Mesothelial cell of epicardium (in vitro differentiated cells): ENCODE measurements around the gene MAT1A. TPM values are rescaled to one million over a fixed set of nuclear protein-coding genes. Genes with fewer than 3 reads are reported as not detected.
"Not testable (repeated sequence)": the region's sequence is repeated elsewhere in the genome, so short reads cannot be mapped to it uniquely, and the experiment has no call there.

Source experiments
- DNase-seq, 2 experiments: peaks; one replicate each; pipeline ENCODE4 v3.0.0; 2021; ENCODE audit warnings: low spot score in 2 of 2; ENCODE audit not compliant: unreplicated experiment in 2 of 2
- H3K27ac Mint-ChIP-seq: 2 replicates; pipeline ENCODE4 v1.8.0; 2021; ENCODE audit warnings: mixed read lengths
- H3K27me3 Mint-ChIP-seq: 2 replicates; pipeline ENCODE4 v1.8.0; 2021; ENCODE audit warnings: low read depth, mixed read lengths
- H3K36me3 Mint-ChIP-seq: 2 replicates; pipeline ENCODE4 v1.8.0; 2021; ENCODE audit warnings: mixed read lengths
- H3K4me1 Mint-ChIP-seq: 2 replicates; pipeline ENCODE4 v1.8.0; 2021; ENCODE audit warnings: mixed read lengths
- H3K4me3 Mint-ChIP-seq: 2 replicates; pipeline ENCODE4 v1.8.0; 2021; ENCODE audit warnings: mild to moderate bottlenecking, moderate library complexity, mixed read lengths
- H3K9me3 Mint-ChIP-seq: 2 replicates; pipeline ENCODE4 v1.8.0; 2021; ENCODE audit warnings: mixed read lengths
- total RNA-seq: library from RNA; stranded (reverse); gene quantifications from 3 replicates; pipeline ENCODE4 v1.2.1, GENCODE V29; 2021
- TF ChIP-seq, protein P1 (sequence below): fragments of 200-600 bp; sonication (generic); IDR thresholded peaks from one replicate; pipeline ENCODE4 v1.5.0; 2021; ENCODE audit warnings: antibody characterized with exemption; ENCODE audit not compliant: unreplicated experiment

MAT1A gene
- total RNA-seq, 1 donor from 2014 or later, result 0.22 TPM

DNA sequence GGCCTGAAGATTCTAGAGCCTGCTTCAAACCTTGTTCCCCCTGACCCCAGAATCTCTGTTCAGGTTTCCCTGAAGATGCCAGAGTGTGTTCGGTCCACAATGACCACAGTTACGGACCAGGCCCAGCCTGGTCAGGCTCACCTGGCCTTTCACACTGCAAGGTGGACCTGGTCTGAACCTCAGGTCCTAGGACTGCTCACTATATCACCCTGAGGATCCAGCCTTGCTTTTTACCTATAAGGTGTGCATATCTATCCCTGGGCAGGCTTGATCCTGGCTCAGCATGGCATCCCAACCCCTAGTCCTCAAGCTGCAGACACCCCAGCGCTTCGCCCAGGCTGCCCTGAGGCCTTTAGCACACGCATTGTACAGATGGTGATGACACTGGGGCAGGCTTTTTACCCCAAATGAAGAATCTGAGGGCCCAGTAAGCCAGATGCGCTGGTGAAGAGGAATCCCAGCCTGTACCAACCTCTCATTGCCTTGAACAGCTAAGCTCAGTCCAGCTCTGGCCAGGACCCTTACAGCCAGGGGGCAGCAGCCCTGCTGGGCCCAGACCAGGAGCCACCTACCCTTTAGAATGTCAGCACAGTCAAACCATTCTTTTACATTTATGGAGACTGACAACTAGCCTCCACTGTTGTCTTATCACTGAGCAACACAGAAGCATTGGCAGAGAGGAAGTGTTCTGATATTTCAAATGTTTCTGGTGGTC, 28.0 kb downstream of the MAT1A start:
- Mint-ChIP-seq H3K36me3 (no peaks in the 10 kb centered on the region), H3K27ac (no peak overlapping the region), H3K9me3 (peaks cover 5% of the 10 kb centered on the region), H3K27me3 (peaks cover under 1% of the 10 kb centered on the region), H3K4me3 (no peak overlapping the region), H3K4me1 (peaks cover 4% of the 10 kb centered on the region)
- TF ChIP-seq, protein P1, sequence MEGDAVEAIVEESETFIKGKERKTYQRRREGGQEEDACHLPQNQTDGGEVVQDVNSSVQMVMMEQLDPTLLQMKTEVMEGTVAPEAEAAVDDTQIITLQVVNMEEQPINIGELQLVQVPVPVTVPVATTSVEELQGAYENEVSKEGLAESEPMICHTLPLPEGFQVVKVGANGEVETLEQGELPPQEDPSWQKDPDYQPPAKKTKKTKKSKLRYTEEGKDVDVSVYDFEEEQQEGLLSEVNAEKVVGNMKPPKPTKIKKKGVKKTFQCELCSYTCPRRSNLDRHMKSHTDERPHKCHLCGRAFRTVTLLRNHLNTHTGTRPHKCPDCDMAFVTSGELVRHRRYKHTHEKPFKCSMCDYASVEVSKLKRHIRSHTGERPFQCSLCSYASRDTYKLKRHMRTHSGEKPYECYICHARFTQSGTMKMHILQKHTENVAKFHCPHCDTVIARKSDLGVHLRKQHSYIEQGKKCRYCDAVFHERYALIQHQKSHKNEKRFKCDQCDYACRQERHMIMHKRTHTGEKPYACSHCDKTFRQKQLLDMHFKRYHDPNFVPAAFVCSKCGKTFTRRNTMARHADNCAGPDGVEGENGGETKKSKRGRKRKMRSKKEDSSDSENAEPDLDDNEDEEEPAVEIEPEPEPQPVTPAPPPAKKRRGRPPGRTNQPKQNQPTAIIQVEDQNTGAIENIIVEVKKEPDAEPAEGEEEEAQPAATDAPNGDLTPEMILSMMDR, result no peak
- DNase-seq, result no peak

DNA sequence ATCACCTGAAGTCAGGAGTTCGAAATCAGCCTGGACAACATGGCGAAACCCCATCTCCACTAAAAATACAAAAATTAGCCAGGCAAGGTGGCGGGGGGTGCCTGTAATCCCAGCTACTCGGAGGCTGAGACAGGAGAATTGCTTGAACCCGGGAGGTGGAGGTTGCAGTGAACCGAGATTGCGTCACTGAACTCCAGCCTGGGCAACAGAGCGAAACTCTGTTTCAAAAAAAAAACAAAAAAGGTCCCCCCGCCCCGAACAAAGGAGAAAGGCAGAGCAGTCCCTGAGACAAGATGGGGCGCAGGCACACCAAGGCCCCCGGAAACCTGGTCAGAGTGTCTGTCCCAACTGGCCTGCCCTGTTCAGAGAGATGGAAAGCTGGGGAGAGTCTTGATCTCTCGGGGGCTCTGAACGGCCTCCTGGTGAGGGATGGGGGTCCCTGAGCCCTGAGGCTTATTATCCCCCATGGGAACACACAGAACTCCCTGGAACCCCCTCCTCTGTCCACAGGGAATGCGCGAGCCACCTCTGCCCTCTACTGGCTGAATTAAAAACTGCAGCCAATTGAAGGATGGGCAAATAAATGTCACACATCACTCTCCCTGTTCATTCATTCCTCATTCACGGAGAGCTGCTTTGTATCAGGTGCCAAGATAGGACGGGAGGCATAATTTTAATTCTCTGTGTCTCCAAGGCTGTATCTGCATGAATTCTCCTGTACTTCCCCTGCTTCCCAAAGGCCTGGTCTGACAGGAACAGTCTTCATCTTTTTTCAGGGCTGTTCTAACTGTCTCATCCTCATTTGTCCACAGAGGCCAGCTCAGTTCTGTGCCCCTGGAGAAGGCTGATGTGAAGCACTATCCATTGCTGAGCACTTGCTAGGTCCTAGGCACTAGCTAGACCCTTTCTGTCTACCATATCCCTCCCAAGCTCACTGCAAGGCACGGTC, 28.9 kb downstream of the MAT1A start:
- Mint-ChIP-seq H3K4me3 (no peak overlapping the region), H3K4me1 (peaks cover 4% of the 10 kb centered on the region), H3K36me3 (no peaks in the 10 kb centered on the region), H3K9me3 (peaks cover 5% of the 10 kb centered on the region), H3K27me3 (peaks cover 7% of the 10 kb centered on the region), H3K27ac (no peak overlapping the region)
- peak in 1 of 2 experiments; percentile 55 for DNase-seq
- TF ChIP-seq, protein P1, result peak; percentile 88

DNA sequence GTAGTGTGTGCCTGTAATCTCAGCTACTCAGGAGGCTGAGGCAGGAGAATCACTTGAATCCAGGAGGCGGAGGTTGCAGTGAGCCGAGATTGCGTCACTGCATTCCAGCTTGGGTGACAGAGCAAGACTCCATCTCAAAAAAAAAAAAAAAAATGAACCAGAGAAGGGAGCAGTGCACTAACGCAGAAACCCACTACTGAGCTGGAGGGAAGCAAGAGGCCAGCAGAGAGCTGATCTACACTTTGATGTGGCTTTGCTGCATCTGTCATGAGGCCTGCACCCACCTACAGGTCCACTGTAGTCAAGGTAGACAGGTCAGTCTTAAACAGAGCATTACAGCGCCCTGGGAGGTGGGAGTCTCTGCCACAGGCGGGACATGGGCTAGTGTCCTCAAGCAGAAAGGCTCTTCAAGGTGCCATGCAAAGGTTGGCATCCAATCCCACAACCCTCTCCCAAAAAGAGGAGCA, 30.0 kb downstream of the MAT1A start:
- H3K27me3 Mint-ChIP-seq, result peaks cover 9% of the 10 kb centered on the region
- no peaks in the 10 kb centered on the region for H3K36me3 Mint-ChIP-seq
- DNase-seq, result no peak
- H3K4me1 Mint-ChIP-seq, result no peaks in the 10 kb centered on the region
- H3K27ac Mint-ChIP-seq, result no peak overlapping the region
- H3K9me3 Mint-ChIP-seq, result peaks cover 5% of the 10 kb centered on the region
- no peak overlapping the region for H3K4me3 Mint-ChIP-seq
- TF ChIP-seq, protein P1, result no peak

DNA sequence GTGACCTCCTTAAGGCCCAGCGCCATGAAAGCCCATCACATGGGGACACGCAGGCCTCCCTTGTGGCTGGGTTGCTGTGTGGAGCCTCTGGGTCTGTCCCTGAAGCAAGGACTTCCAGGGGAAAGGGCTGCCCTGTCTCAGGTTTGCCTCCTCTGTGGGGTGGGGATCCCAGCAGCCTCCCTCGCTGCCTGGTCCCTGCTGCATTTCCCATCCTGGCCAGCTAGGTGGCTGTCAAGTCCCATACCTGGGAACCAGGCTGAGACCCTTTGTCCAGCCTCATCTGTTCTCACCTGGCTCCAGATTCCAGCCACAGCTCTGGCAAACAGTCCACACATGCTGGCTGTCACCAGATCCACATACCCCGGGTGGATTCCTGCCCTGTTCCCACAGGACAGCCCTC, 32.7 kb downstream of the MAT1A start:
- not testable (repeated sequence) for H3K4me3 Mint-ChIP-seq, H3K9me3 Mint-ChIP-seq, DNase-seq, H3K4me1 Mint-ChIP-seq, H3K36me3 Mint-ChIP-seq, H3K27ac Mint-ChIP-seq
- TF ChIP-seq, protein P1, result peak; percentile 29
- peaks cover 14% of the 10 kb centered on the region for H3K27me3 Mint-ChIP-seq

DNA sequence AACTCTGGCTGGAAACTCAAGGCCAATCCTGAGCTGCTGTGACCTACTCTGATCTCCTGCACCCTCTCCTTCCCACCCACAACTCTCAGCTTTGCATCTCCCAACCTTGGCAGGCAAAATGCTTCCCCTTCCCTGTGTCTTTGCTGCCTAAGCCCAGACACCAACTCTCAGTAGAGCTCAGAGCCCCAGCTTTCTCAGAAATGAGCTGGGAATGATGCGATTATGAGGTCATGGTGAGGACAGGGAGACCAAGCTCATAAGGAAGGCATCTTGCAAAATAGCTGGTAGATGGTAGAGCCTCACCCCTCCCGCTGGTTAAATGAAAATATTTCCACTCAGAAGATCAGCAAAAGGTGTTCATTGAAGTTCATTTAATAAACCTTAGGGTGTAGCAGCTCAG, 34.7 kb downstream of the MAT1A start:
- H3K27me3 Mint-ChIP-seq, result peaks cover 14% of the 10 kb centered on the region
- not testable (repeated sequence) for H3K4me3 Mint-ChIP-seq, H3K27ac Mint-ChIP-seq, H3K4me1 Mint-ChIP-seq, DNase-seq, H3K36me3 Mint-ChIP-seq, H3K9me3 Mint-ChIP-seq

DNA sequence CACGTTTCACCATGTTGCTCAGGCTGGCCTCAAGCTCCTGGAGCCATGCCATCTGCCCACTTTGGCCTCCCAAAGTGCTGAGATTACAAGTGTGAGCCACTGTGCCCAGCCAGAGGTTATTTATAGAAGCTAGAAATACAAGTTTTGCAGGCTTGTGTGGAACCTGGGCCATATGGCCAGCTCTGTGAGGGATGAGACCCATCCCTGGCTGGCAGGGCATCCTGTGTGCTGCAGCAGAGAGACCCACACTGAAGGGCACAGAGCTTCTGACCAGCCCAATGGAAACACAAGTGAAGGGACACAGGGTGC, 35.5 kb downstream of the MAT1A start:
- not testable (repeated sequence) for H3K4me1 Mint-ChIP-seq, H3K36me3 Mint-ChIP-seq, H3K9me3 Mint-ChIP-seq, H3K27ac Mint-ChIP-seq, DNase-seq, H3K4me3 Mint-ChIP-seq
- peaks cover 14% of the 10 kb centered on the region for H3K27me3 Mint-ChIP-seq
